ENCODE results near the gene GIGYF2. TPM values are rescaled to one million over a fixed set of nuclear protein-coding genes. Genes with fewer than 3 reads are reported as not detected.

GIGYF2 gene
- total RNA-seq, 2 donors from 2014 or later, result 61.3 to 106 TPM

DNA sequence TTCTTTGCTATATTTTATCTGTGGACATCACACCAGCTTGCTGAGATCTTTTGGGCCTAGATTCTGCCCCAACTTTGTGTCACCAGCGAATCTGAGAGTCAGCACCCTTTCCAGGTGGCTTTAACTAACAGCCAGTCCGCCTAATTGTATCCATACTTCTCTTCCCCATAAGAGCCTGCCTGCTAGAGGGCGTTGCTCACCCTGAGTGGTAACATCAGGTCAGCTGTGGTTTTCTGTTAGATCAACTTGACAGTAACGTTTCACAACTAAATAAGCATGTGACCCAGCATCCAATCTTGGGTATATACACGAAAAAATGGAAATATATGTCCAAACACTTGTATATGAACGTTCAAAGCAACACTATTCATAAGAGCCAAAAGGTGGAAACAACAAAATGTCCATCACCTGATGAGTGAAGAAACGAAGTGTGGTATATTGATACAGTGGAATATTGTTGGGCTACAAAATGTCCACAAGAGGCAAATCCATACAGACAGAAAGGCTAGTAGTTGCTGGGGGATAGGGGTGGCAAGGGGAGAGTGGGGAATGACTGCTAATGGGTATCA, 38.8 kb upstream of the GIGYF2 start:
- intact Hi-C loops (cut with DNase I), result no loop called here
- Histone ChIP-seq H3K4me3 (no peak overlapping the region), H3K9me3 (no peaks in the 10 kb centered on the region), H3K36me3 (no peaks in the 10 kb centered on the region), H3K27me3 (replicated peaks; ENCODE audit: insufficient read depth) (no peaks in the 10 kb centered on the region), H3K27ac (no peak overlapping the region), H3K4me1 (replicated peaks) (no peaks in the 10 kb centered on the region)
- WGBS, result 69% methylated on average over 7 of the region's 7 CpGs
- no peak for DNase-seq (ENCODE audit: low spot score)
- TF ChIP-seq POLR2AphosphoS5 (IDR thresholded peaks at IDR 0.05), result no peak
- no peak for TF ChIP-seq CTCF (IDR thresholded peaks at IDR 0.05)
- no peak for TF ChIP-seq POLR2A (IDR thresholded peaks at IDR 0.05)

- no peak overlapping the region for H3K27ac ChIP-seq
- H3K9me3 ChIP-seq, result no peaks in the 10 kb centered on the region
- H3K4me3 ChIP-seq, result no peak overlapping the region
- intact Hi-C loops (cut with DNase I), result no loop called here
- no peak for DNase-seq (ENCODE audit: low spot score)
- no peaks in the 10 kb centered on the region for H3K27me3 ChIP-seq (replicated peaks; ENCODE audit: insufficient read depth)
- H3K36me3 ChIP-seq, result no peaks in the 10 kb centered on the region
- no peaks in the 10 kb centered on the region for H3K4me1 ChIP-seq (replicated peaks)
- 83% methylated on average over 2 of the region's 2 CpGs for WGBS
- TF ChIP-seq POLR2AphosphoS5 (IDR thresholded peaks at IDR 0.05), result no peak
- TF ChIP-seq POLR2A (IDR thresholded peaks at IDR 0.05), result no peak
- TF ChIP-seq CTCF (IDR thresholded peaks at IDR 0.05), result no peak
These were observed 37.8 kb upstream of the GIGYF2 start for GRCh38 chr2:232659359-232659758.

DNA sequence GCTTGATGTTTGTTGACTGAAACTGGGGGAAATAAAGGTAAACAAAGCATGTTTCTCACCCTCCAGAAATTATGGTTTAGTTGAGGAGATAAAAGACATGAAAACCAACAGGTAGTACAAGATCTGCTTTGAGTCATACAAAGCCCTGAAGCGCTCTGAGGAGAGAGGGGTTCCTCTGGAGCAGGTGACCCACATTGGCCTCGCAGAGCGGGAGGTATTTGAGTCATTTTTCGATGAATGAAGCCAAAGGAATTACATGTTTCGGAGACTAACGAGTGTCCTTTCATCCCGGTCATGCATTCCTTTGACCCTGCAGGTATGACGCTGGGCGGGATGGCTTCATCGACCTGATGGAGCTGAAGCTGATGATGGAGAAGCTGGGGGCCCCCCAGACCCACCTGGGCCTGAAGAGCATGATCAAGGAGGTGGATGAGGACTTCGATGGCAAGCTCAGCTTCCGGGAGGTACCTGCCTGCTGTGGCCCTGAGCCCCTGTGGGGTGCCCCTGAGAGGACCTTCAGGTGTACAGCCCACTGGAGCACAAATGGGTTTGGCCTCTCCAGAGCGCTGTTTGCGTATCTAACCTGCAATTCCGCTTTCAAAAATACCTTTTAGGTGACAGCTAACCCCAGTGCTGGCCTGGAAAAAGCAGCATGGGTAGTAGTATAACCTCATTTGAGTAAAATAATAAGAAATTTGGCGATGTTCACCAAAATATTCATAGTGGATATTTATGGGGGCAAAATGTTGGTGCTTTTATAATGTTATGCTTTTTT, 34.5 kb upstream of the GIGYF2 start:
- intact Hi-C loops (cut with DNase I), result no loop called here
- WGBS, result 91% methylated on average over 16 of the region's 16 CpGs
- H3K27ac ChIP-seq, result no peak overlapping the region
- H3K4me3 ChIP-seq, result no peak overlapping the region
- H3K36me3 ChIP-seq, result no peaks in the 10 kb centered on the region
- no peaks in the 10 kb centered on the region for H3K4me1 ChIP-seq (replicated peaks)
- no peak for DNase-seq (ENCODE audit: low spot score)
- H3K9me3 ChIP-seq, result no peaks in the 10 kb centered on the region
- no peaks in the 10 kb centered on the region for H3K27me3 ChIP-seq (replicated peaks; ENCODE audit: insufficient read depth)
- TF ChIP-seq POLR2AphosphoS5 (IDR thresholded peaks at IDR 0.05) (no peak), POLR2A (IDR thresholded peaks at IDR 0.05) (no peak), CTCF (IDR thresholded peaks at IDR 0.05) (no peak)

- DNase-seq (ENCODE audit: low spot score), result no peak
- Histone ChIP-seq H3K36me3 (no peaks in the 10 kb centered on the region), H3K27me3 (replicated peaks; ENCODE audit: insufficient read depth) (no peaks in the 10 kb centered on the region), H3K27ac (no peak overlapping the region), H3K9me3 (no peaks in the 10 kb centered on the region), H3K4me3 (no peak overlapping the region), H3K4me1 (replicated peaks) (no peaks in the 10 kb centered on the region)
- TF ChIP-seq CTCF (IDR thresholded peaks at IDR 0.05), result no peak
- no peak for TF ChIP-seq POLR2AphosphoS5 (IDR thresholded peaks at IDR 0.05)
- TF ChIP-seq POLR2A (IDR thresholded peaks at IDR 0.05), result no peak
- intact Hi-C loops (cut with DNase I), result no loop called here
- 89% methylated on average over 6 of the region's 7 CpGs for WGBS
These were observed 30.9 kb upstream of the GIGYF2 start for GRCh38 chr2:232666051-232666805.

All from prostate gland (tissue), 2 donors.